Body of pancreas (tissue), 4 donors: ENCODE measurements around the gene ANKIB1.

Experiments used
- CTCF ChIP-seq, 7 experiments: fragments of 450-650 bp in 4 of 7; fragments of 200-600 bp in 3 of 7; sonication (generic) in 3 of 7; IDR thresholded peaks; one replicate each; pipeline ENCODE4 v1.5.1; 2016 to 2019; ENCODE audit warnings: antibody characterized with exemption in 7 of 7
- POLR2A ChIP-seq, 3 donors: fragments of 450-650 bp; IDR thresholded peaks; one replicate each; pipeline ENCODE4 v1.6.1; 2016; ENCODE audit warnings: antibody characterized with exemption in 3 of 3, mild to moderate bottlenecking in 2 of 3

GRCh38 chr7:92404170-92404614 lies 158.4 kb downstream of the ANKIB1 start:
- no peak for TF ChIP-seq POLR2A (IDR thresholded peaks at IDR 0.05)
- no peak for TF ChIP-seq CTCF (IDR thresholded peaks at IDR 0.05)
